NCI-H226 (cell line): Measurements from ENCODE around the gene PLA2G2A.
"Not testable (repeated sequence)": the region's sequence is repeated elsewhere in the genome, so short reads cannot be mapped to it uniquely, and the experiment has no call there.

Source experiments
- DNase-seq: peaks from one replicate; pipeline ENCODE4 v3.0.0-alpha.2; 2015

The PLA2G2A gene

DNA sequence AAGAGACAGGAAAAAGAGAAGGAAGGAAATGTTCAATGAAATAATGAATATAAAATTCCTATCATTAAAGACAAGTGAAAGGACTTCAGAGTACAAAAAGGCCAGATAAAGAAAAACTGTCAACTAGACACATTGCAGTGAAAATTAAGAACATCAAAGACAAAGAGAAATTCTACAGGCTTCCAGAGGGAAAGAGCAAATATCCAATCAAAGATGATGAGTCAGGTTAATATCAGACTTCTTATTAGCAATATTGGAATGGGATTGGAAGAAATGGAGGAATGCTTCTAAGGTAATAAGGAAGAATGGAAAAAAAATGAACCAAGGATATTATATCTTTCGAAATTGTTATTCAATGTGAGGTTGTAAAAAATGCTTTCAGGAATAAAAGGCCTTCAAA lies 7.8 kb downstream of the PLA2G2A start:
- no peak for DNase-seq

DNA sequence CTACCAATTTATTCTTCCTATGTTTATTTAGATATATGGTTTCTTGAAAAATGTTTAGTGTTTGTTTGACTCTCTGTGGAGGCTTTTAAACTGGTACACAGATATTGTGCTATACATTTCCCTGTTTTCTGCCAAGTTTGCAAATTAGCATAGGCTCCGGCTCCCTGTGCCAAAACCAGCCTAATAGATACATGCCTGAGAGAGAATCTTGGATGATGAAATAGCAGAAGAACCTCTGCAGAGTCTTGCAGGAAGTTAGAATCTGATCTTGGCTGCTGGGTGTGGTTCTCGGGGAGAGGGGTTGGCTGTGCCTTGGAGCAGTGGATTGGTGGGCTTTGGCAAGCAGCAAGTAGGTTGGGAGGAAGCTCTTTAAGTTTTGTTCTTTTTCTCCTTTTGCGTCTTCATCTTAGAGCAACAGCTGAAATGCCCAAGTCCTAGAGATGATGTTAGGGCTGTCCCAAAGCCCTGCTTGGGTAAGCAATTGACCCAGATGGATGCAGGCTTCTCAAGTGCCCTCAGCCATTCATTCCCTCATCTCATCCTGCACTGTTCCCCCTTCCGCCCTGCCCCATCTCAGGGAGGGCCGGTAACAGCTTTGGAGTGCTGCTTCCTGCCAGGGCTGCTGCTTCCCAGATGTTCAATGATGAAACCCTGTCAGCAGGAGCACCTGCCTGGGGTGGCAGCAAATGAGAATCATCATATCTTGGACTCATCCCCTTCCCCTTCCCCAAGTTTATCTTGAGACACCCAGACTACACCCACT lies 9.3 kb downstream of the PLA2G2A start:
- no peak for DNase-seq

DNA sequence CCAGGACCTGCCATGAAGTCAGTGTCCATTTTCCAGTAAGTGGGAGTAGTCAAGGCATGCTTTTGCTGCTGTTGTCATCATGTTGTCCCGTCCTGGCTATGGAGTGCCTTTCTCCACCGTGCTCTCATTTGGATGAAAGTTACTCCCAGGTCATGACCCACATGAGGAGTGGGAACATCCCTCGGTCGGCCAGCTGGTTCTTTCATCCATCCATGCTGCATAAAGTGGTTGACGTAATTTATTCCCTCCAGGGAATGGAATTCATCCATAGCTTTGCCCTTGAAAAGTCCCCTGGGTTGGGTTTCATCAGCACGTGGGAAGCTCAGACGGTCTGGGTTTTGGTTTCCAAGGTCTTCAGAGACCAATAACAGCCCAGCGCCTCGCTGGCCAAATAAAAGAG lies 11.6 kb downstream of the PLA2G2A start:
- no peak for DNase-seq

DNA sequence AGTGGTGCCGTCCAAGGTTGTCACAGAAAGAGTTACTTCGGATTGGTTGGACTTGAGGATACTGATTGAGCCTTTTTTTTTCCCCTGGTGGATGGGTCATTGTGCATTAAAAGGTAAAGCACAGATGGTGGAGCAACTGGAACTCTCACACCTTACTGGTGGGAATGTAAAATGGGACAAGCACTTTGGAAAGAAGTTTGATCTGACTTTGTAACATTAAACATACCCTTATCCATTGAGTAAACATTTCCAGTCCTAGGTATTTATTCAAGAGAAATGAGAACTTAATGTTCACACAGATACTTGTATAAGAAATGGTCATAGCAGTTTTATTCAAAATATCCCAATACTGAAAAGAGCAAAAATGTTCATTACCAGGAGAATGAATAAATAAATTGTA lies 14.9 kb downstream of the PLA2G2A start:
- DNase-seq: no peak

DNA sequence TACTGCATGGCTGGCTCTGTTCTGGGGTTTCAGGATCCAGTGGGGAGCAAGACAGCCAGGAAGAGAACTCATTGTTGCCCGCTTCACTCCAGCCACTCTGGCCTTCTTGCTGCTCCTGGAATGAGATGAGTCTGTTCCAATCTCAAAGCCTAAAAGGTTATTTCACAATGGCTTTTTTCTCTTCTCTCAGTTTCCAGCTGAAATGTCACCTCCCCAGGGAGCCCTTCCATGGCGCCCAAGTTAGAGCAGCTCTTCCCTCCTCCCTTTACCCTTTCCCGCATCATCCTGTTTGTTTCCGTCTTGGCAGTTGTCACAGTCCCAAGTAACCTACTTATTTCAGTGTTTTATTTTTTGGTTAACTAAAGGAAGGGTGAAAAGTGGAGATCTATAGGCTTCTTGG lies 15.8 kb downstream of the PLA2G2A start:
- no peak for DNase-seq

DNA sequence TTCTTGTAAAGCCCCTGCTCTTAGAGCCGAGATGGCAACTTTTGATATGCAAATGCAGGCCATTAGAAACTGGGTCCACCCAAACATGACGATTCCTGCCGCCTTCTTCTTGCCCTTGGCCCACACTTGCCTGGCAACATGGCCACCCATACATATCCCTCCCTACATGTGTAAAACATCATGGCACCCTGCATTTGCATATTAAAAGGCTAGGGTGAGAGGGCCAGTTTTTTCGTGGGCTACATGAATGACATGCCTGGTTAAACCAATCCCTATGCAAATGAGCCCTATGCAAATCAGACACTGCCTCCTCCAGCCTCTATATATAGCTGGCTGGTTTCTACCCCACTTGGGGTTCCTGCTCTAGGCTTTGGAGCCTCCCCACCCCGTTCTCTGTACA lies 18.8 kb downstream of the PLA2G2A start:
- DNase-seq: no peak

DNA sequence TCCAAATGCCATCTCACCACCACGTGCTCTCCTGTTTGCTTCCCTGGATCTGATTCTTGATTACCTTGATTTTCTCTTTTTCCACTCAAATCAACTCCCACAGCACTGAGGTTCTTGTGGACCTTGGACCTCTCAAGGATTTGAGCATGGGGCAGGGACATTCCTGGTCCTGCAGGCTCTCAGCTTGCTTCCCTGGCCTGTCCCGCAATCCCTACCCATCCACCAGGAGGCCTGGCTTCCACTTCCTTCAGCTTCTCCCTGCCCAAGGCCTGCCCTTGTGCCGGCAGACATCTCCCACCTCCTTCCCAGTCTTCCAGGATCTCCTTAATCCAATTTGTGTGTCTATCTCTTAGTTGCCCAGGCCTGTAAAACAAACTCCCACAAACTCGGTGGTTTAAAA lies 21.6 kb downstream of the PLA2G2A start:
- no peak for DNase-seq

DNA sequence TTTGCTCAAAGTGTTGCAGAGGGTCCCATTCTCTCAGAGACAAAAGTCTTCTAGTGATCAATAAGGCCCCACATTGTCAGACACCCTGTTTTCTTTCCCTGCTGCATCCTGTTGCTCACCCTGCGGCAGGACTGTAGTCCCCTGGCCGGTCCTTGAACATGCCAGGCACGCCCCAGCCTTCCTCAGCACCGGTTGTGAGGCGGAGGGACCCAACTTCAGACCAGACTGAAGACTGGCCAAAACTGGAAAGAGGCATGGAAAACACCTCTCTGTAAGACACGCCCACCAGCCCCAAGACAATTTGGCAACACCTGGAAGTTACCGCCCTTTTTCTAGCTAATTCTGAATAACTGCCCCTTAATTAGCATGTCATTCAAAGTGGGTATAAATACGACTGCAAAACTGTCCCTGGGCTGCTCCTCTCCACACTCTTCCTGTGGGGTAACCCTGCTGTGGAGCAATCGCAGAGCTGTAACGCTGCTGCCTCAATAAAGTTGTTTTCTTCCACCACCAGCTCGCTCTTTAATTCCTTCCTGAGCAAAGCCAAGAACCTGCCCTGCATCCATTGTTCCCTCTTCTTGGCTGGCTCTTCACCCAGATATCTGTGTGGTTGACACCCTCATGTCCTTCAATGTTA lies 23.8 kb downstream of the PLA2G2A start:
- DNase-seq: no peak

DNA sequence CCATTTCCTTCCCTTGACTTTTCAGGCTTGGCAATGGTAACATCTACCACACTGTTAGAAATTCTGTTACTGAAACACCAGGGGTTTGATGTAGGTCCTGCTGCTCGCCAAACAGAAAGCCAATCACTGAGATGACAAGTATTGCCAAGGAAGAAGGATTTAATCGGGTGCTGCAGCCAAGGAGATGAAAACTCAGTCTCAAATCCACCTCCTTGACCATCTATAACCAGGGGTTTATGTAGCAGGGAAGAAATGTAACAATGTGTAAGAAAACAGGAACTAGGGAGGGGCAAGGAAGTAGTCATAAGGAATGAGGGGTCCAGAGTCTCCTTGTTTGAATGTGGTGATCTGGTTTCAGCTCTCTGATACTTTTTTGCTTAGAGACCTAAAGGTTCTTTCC lies 25.4 kb downstream of the PLA2G2A start:
- no peak for DNase-seq

DNA sequence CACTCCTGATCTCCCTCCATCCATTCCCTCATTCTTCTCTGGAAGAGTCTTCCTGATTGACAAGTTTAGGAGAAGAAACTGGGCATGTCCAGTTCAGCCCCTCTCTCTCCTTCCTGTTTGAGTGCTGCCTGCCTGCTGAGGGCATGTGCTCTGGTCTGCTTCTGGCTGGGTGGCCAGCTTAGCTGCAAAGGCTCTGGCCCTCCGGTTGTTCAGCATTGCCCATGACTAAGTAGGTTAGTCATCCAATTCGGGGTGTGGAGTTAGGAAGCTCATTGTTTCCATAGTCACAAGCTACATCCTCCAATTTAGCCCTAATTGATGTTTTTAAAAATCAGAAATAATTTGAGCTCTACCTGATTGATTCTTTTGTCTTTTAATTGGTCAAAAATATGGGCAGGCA lies 30.4 kb downstream of the PLA2G2A start:
- peak; percentile 85 for DNase-seq

DNA sequence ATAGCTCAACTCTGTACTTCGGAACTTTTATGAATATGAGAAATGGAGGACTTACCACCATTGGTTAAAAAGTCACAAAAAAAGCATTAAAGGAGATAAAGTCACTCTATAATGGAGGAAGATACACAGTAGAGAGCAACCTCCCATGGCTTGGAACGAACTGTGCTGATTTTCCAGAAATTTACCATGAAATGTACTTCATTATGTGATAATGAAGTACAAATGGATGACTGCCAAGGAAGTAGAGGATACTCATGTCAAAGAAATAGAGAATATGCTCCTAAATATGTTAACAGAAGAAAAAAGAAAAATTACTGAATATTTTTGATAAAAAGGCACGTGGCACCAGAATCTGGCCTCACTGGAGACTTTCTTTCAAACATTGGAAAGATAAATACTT lies 32.4 kb downstream of the PLA2G2A start:
- no peak for DNase-seq

DNA sequence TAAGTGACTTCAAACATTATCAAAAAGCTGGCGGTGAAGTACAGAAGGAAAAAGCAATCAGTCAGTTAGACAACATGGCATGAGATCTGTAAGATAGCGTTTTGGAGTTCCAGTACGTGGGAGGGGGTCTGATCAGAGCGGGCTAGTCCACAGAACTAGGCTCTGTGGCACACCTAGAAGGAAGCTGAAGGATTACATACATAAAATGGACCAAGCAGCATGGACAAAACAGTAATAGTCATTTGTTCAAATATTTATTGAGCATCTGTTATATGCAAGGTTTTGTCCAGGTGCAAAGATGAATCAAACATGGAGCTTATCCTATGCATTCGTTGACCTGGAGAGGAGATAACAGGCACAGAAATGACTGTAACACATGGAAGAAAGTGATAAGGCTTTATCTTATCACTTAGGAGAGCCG lies 33.1 kb downstream of the PLA2G2A start:
- DNase-seq: no peak

DNA sequence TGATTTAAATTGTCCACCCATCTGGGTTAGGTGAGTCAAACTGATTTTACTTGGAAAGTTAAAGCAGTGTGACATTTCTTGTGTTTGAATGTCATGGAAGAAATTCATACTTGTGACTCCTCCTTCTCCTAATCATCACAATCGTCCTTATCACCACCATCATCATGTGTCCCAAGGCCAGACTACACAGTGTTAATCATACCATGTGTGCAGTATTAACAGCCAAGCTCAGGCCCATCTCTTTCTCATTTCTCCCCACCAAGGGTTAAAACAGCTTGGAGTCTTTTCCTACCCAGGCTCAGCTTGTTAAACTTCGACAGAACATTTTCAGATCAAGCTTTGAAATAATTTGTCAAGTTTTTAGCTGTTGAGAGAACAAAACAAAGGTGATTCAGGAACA lies 33.5 kb downstream of the PLA2G2A start:
- DNase-seq: no peak

DNA sequence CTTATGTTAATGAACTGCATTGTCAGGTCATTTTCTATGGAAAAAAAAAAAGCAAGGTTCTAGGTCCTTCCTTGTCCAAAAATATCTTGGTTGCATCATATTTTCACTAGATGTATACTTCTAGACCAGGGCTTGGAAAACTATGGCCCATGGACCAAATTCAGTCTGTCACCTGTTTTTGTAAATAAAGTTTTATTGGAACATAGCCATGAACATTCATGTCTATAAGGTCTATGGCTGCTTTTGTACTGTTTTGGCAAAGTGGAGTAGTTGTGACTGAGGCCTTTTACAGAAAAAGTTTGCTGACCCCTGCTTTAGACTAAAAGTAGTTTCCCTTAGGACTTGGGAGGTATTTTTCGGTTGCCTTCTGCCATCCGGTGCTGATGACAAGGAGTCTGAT lies 36.8 kb downstream of the PLA2G2A start:
- DNase-seq: no peak

DNA sequence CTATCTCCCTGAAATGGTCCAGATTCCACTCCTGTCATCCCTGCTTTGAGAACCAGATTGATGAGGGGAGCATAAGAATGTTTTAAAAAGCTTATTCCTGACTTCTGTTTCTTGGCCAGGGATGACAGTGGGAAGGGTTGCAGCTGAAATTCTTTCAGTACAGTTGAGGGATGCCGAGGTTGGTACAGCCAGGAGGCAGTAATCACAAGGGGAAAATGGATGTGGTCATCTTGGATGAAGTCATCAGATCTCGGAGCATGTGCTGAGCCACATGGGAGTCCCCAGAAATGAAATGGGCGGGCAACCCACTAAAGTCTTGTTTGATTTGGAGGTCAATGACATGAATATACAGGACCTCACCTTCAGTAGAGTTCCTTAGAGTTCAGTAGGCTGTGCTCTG lies 37.3 kb downstream of the PLA2G2A start:
- peak; percentile 69 for DNase-seq

DNA sequence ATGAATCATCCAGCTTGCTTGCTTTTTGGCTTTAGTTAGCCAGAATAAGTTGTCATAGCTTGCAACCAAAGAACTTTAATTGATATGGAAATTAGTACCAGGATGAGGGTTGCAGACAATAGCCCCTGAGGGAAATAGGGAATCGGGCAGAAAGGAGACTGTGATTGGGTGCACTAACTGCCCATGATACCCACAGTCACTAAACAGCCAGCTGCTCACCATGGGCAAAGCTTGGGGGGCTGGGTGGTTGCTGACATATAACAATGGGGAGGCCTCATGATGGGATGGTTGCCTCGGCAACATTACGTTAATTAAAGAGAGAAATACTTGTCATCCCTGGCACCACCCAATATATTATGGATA lies 38.2 kb downstream of the PLA2G2A start:
- DNase-seq: no peak

DNA sequence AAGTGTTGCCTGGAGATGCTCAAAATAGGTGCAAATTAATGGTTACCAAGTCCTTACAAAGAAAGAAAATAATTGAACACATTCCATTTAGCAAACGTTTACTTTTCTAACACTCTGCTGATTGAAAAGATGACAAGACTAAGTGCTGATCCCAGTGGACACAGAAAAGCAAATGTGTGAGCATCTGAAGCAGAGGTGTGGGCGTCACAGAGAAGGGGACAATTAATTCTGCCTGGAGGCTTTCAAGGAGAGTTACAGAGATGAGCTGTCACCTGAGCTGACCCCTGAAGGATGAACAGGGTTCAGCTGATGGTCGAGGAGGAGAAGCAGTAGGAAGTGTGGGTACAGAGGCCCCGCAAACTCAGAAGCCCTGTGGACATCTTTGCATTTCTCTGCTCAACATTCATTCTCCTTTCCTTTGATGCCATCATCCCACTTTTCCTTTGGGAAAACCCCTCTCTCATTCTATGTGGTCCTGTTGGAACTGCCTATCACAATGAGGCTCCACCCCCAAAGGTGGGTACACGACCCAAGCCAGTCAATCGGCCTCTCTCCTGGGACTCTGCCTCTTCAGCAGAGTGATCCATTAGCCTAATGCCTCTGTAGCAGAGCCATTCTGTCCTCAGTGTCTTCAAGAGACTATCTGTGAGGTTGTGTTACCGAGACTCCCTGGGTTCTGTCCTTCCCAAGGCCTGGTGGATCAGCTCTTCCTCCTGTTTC lies 38.8 kb downstream of the PLA2G2A start:
- DNase-seq: no peak

DNA sequence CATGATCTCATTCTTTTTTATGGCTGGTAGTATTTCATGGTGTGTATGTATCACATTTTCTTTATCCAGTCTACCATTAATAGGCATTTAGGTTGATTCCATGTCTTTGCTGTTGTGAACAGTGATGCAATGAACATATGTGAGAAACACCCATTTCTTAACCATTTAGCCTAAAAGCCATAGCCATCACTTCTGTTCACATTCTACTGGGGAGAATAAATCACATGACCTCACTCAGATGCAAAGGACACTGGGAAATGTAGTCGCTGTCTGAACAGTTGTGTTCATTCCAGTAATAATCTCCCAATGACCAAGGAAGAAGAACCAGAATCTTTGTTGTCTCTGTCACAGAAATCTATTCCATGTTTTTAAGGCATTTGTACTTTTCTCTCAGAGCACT lies 40.9 kb downstream of the PLA2G2A start:
- no peak for DNase-seq

DNA sequence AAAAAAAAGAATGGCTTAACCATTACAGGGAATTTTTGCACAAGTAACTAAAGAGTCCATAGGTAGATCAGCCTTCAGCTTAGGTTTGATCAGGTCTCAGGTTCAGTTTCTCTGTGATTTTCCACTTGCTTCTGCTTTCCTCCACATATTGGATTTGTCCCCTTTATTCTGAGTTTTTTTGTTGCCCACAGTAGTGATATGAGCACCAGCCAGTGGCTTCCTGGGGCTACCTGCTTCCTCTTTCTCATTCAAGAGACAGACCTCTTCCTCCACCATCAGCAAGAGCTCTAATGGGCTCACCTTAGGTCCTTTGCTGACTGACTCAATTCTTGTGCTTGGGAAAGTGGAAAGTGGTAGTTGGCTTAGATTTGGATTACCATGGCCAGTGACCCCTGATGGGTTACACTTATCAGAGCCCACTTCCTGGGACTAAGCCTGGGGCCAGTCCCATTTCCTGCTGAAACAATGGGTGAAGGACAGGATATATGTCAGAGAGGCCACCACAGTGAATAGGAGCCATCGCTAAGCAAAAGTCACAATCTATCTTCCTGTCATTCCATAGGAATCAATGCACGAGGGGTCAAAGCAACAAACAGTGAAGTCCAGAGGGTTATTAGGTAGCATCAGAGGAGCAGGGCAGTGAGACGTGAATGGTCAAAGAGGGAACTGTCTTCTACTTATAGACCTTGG lies 43.2 kb downstream of the PLA2G2A start:
- no peak for DNase-seq

DNA sequence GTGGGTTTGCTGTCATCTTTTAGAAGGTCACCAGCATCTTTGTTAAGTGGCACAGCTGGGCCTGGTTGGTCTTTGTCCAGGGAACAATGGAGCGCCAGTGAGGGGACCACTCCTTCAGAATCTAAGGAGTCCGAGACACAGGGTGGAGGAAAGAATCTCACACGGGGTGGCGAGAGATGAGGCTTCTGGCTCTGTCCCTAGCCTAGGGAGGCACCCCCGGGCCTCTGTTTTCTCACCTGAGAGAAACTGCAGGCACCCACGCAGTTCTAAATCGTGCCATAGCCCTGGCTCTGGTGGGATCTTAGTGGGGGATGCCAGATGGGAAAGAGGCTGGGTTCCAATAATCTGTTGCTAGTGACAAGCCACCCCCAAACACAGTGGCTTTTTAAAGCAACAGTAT lies 45.1 kb downstream of the PLA2G2A start:
- DNase-seq: no peak

DNA sequence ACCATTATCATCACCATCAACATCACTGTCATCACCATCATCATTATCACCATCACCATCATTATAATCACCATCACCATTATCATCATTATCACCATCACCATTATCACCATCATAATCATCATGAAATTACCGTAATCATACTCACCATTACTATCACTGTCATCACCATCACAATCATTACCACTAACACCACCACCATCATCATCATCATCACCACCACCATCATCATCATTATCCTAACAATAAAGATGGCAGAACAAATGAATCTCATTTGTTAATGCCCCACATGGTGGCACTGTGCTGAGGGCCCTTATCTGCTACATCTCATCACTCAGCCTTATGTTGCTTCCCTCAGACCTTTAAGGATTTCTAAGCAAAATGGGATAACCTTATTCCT lies 46.6 kb downstream of the PLA2G2A start:
- DNase-seq: no peak

DNA sequence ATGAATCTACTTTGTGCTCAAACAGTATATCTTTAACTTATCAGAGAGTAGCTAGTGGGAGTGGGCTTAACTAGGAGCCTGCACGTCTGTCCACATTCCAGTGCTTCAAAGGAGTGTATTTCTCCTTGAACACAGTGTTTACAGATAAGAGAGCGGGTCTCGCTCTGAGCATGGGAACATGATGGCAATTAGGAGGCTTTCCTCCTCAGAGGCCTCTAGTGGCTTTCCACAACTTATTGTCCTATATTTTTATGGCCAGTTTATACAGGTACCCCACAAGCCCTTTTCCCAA lies 52.3 kb downstream of the PLA2G2A start:
- DNase-seq: not testable (repeated sequence)

DNA sequence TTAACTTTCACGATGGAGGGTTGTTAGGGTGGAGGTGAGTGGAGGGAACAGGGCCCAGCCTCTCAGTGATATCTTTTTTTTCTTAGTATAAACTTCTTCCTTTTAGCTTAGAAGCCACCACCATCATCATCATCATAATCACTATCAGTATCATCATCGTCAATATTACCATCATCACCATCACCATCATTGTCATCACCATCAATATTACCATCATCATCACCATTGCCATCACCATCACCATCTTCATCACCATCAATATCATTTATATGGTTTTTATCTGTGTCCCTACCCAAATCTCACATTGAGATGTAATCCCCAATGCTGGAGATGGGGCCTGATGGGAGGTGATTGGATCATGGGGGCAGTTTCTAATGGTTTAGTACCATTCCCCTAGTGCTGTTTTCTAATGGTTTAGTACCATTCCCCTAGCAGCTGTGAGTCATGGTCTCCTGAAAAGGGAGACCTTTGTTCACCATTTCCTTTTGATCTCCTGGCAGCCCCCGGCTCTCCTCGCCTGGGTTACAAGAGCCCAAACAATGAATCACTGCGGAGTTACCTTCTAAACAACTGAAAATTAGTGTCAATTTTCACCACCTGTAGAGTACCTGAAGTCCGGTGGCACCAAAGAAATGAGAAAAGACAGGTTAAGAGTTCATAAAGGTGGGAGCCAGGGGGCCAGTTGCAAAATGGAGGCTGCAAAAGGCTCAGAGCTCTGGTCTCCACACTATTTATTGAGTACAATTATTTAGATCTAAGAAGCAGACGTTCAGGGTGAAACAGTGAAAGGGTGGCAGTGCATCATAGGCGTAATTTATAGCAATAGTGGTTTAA lies 52.9 kb downstream of the PLA2G2A start:
- no peak for DNase-seq
